Muscle of arm (tissue), 12 donors: Measurements from ENCODE around the gene PPP3CA. TPM values are rescaled to one million over a fixed set of nuclear protein-coding genes. Genes with fewer than 3 reads are reported as not detected.

Experiments used
- DNase-seq: peaks from one replicate; pipeline ENCODE4 v3.0.0-alpha.2; 2013
- polyA plus RNA-seq, 12 donors: library from polyadenylated mRNA; unstranded; fragments of 120-200 nt; gene quantifications; one replicate each; pipeline ENCODE4 v1.2.1, GENCODE V29; 2013; ENCODE audit not compliant: insufficient read length in 12 of 12

PPP3CA gene
- polyA plus RNA-seq, 12 donors, result 27.4 to 1,285 (median 33.7) TPM

DNA sequence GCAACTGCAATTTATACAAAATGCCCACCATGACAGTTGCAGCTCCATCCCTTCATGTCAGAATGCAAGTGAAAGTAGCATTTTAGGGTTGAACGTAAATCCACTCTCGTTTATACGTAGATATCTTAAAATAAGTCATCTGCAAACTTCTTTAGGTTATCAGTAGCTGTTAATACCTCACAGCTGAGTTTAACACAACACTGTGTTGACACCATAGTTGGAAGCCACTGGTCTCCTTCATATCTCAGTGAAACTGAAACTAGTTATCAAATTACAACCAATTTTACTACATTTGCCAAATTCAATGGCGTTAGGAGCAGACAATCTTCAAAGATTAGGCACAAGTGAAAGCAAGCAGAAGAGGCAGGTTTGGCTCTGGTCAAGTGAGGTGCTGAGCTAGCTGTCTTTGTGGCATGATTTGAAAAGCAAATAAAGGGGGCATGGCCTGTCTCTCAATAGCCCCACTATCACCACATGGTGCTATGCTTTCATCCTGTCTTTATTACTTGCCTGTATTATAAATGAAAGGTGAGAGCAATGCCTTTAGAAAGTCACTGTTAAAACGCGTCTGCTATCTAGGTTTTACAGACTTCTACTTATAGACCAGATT lies 12.3 kb downstream of the PPP3CA start:
- no peak for DNase-seq

DNA sequence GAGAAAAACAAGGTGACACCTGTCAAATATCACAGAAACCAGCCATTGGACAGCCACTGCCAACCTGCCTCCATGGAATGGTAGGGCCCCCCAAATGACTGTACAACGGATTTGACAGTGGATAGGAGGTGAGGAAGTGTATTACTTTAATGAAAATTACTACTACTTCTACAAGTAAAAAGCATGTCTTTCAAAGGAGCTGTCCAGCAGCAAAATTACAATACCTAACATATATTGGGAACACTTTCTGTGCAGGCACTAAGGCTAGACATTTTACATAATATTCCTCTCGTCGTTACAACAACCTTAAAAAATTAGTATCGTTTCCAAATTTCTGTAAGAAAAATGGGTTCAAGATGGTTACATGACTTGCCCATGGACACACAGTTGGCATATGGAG lies 14.9 kb downstream of the PPP3CA start:
- no peak for DNase-seq

DNA sequence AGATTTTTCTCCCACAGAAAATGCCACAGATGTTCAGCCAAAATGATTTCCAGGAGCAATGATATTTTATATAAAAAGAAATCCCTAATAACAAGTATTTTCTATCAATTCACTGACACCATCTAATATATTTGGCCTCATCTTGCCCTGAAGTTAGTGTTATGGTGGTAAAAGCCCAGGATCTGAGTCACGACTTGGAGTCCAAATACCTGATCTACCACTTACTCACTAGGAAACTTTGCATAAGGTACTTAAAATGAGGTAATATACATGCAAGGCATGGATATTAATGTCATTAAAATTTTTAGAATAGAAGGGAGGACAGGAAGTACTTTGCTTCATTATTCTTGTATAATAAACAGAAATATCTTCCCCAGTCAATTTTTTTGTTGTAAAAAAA lies 16.3 kb downstream of the PPP3CA start:
- no peak for DNase-seq

DNA sequence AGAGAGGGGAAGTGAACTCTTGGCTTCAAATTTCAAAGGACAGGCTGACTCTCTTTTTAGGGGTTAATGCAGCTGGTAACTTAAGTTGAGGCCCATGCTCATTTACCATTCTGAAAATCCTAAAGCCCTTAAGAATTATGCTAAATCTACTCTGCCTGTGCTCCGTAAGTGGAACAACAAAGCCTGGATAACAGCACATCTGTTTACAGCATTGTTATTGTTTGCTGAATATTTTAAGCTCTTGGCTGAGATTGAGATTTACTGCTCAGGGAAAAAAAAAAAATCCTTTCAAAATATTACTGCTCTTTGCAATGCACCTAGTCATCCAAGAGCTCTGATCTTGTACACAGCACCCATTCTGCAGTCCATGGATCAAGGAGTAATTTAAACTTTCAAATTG lies 17.7 kb downstream of the PPP3CA start:
- DNase-seq, result no peak

DNA sequence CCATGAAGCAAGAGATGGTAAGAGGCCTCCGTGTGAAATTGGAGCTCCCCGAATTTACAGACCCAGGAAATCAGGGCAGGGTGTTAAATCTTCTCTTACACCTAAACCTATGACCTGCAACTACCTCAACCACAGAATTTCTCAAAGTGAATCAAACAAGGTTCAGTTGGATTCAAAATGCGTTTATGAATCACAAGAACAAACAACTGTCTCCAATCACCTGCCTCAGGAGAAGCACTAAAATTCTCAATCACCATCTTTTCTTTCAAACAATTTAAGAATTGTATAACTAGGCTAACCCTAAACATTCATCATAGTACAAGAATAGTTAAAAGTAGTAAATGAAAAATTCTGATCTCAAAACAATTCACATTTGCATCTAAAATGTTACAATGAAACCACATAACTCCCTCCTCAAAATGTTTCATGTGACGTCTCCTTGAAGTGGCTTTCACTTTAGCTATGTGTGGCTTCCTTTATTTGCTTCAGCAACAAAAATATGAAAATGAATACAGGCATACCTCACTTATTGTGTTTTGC lies 19.2 kb downstream of the PPP3CA start:
- no peak for DNase-seq

DNA sequence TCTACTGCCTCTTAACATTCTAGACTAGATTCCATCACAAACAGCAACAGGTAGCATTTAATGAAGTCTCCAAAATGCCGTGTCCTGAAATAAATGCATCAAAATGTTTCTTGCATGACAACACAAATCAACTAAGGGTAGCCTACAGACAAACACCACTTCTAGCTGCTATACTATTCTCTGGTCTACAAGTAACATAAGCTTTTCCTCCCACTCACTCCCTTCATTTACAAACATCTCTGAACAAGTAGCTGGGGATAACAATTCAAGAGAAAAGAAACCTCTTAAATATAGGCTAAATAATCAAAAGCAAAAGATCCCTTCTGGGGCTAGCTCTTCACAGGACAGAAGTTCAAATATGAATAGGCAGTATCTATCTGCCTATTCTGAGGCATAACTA lies 20.8 kb downstream of the PPP3CA start:
- no peak for DNase-seq

DNA sequence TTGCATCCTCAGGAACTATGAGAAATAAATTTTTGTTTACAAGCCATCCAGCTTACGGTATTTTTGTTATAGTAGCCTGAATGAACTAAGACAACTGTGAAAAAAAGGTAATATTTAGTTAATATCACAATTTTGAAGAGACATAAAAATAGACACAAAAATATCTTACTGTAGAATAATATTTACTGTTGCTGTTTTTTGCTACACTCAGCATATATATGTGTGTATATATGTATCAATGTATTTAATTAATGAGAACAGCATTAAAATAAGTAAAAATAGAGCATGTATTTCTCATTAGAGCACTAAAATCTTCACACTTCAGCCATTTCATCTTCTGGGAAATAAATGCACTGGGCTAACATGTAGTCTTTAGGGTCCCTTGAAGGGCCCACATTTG lies 24.6 kb downstream of the PPP3CA start:
- no peak for DNase-seq

DNA sequence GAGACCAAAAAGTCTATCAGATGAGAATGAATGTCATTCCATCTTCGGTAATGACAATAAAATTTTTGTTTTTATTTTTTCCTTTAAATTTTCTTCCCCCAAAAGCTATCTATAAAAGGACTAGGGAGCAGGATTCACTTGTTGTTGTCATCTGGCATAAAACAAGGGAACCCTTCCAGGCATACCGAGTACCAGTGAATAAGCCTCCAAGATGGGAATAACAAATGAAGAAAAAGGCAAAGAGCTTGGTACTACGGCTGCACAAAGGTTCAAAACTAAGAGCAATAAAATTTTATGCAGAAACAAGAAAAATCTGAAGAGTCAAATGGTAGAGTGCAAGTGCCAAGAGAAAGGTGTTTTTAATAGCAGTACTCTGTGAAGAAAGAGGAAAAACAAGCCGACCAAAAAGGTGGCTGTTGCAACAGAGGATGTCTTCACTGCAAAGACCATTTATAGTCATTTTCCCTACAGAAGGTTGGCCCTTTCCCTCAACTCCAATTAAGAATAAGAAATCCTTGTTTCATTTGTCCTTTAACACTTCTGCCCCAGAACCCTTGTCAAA lies 25.8 kb downstream of the PPP3CA start:
- no peak for DNase-seq

DNA sequence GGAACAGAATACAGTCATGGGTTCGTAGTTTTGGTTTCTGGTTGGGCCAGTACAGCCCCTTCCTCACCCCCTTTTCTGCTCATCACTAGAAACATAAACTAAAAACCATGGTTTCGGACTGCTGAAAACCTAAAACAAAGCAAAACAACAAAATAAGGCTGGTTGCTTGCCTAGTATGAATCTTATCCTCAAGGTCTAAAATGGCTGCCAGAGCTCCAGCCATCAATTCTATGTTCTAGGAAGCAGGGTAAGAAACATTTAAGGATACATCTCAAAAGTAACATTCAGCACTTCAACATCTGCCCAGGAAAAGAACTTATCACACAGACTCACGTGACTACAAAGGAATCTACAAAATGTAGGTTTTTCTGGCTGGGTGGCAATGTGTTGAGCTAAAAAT lies 31.5 kb downstream of the PPP3CA start:
- no peak for DNase-seq

DNA sequence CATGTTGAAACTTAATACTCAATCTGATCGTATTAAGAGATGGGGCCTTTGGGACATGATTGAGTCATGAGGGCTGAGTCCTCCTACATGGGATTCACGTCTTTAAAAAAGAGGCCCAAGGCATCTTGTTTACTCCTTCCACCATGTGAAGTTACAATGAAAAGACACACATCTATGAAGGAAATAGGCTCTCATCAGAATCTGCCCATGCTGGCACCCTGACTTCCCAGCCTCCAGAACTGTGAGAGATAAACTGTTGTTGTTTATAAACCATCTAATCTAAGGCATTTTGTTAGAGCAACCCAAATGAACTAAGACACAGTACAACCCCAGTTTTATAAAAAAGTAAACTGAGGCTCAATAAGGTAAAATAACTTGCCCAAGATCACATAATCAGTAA lies 32.3 kb downstream of the PPP3CA start:
- DNase-seq, result no peak

DNA sequence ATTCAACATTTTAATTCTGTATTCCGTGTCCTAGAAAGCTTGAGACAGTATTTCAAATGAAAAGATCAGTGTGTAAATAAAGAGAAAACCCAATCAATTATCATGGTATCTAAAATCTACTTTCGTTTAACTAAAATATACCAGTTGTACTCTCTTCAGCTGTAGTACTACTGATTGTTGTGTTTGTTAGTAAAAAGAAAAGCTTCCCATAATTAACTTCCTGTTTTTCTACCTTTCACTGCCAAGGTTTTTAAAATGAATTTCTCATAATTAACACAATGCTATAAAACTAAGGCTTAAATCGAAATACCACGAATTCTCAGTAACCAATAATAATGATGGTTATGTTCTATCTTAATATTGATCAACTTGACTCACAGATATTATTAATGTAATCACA lies 37.4 kb downstream of the PPP3CA start:
- DNase-seq, result no peak

DNA sequence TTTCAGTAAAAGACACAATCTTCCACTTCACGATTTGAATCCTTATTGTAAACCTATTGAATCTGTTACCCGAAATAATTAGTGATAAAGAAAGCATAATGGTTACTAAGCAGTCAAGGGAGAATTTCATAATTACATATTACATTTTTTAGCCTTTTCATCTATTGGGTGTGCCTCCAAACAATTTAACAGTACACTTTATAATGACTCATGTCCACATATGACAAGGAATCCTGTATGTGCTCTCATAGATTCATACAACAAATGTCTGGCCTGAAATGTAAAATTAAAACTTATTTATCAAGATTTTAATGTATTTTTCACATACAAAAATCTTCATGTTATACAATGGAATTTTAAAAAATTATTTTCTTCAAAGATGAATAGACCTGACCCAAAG lies 39.4 kb downstream of the PPP3CA start:
- no peak for DNase-seq

DNA sequence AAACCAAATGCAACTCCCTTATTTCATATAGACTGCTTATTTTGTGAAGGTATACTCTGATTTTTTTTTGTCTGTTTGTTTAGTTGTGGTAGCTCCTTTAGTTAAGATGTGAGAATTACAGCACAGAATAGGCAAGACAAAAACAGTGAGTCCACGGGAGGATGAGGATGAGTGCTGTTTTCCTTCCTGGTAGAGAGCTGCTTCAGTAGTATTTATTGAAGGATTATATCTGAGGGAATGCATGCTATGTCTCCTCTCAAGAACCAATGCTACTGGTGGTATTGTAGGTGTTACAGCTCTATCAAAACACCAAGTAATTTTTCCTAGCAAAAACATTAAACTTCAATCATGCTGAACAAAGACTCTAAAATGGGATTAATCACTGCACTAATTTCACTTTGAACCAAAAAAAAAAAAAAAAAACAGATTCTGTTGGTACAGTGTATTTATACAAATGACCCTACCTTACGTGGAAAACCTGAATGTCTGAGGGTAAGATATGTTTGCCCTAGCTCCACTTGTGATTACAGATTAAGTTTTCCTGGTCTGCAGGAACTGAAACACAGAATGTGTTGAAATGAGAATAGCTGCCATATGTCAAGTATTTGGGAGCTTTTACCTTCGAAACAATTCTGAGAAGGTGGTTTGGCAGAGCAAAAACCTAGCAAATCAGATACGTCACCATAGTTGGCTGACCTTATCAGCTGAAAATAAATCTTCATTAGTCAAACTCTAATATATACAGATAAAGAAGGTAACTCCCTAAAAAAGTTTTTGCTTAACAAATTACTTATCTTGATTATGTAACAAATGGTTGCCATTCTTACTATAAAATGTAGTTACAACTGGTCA lies 40.3 kb downstream of the PPP3CA start:
- DNase-seq, result no peak

DNA sequence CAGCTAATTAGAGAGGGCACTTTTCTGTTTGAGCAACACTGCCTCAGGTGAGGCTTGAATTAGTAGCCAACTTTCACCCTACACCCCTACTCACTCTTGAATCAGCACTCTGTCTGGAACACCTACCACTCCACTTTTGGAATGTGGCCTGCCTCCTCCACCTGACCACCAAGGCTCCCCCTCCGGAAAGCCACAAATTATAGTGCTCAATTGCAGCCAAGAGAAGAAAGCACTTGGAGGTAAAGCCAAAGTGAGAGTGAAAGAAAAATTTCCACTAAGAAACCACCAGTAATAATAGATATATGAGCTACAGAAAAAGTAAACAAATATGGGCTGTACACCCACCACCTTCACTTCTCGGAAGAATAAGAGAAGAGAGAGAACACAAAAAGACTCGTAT lies 41.1 kb downstream of the PPP3CA start:
- DNase-seq, result no peak

DNA sequence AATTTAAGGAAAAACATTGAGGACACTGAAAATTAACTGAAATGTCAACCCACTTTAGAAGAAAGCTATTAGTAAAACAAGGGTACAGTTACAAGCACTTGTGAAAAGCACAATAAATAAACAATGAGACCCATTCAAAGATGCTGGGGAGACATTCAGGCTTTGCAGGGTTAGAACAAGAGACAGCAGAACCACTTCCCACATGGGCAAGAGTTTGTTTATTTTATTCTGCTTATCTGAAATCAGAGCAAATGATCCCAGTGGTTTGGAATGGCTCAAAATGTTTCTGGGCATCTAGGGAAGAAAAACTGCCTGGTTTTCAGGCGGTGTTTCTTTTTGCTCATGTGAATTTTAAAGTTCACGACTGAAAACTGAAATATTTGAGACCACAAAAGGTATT lies 42.4 kb downstream of the PPP3CA start:
- no peak for DNase-seq

DNA sequence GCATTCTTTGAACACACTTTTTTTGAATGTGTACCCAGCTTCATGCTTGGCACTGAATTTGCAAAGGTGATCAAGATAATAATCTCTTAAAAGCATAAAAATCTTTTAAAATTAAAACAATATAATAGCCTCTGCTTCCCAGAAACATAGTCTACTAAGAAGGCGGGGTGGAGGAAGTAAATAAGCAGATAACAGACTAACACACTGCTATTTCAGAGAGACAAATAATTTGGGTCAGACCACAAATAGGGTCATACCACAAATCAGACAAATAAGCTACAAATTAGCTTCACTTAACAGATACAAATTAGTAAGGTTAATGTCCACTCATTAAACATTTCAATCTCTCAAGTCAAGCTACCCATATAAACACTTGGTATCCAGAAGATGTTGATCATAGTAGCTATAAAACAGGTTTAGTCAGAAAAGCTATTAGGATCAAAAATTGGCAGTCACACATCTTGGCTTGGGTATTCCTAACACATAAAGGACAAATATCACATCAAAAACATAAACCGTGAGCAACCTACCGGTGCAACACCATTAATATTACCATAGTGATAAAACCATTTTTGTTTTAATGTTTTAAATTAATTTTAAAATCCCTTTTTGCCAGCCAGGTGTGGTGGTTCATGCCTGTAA lies 47.3 kb downstream of the PPP3CA start:
- no peak for DNase-seq

DNA sequence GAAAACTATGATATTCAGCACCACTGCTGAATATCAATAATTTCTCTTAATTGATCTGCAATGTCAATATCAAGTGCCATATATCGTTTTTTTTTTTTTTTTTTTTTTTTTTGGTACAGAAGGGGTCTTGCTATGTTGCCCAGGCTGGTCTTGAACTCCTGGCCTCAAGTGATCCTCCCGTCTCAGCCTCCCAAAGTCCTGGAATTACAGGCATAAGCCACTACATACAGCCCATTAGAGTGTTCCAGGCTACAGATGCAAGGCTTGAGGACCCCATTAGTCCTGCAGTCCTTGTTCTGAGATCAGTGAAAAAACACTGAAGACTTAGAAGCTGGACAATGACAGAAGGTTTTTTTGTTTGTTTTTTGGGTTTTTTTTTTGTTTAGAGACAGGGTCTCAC lies 48.3 kb downstream of the PPP3CA start:
- DNase-seq, result no peak

DNA sequence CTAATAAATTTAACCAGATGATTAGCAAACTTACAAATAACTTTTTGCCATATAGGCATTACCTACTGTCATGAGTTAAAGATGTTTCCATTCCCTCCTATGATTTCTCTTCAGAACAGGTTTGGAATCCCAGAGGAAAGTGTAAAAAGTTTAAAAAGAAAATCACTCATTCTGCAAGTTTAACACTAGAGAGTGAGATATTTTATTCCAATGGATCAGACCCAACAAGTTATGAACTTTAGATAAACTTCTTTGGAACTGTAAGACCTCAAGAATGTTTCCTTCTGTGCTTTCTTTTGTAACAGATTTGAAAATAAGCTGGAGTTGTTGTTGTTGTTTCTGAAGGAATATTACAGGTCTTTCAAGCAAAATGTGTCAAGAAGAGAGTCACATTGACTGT lies 51.6 kb downstream of the PPP3CA start:
- DNase-seq, result no peak

DNA sequence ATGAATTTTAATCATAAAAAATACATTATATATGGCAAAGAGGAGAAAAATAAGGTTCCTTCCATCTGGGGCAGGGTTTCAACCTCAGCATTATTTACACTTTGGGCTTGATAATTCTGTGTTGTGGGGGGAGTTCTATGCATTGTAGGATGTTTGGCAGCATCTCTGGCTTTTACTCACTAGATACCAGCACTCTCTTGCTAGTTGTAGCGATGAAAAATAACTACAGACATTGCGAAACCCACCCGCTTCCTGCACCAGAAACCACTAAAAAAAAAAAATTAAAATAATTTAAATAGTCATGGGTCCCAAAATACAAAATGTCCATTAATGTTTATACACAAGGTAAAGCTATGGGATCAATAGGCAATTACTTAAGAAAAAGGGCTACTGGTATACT lies 52.7 kb downstream of the PPP3CA start:
- DNase-seq, result no peak

DNA sequence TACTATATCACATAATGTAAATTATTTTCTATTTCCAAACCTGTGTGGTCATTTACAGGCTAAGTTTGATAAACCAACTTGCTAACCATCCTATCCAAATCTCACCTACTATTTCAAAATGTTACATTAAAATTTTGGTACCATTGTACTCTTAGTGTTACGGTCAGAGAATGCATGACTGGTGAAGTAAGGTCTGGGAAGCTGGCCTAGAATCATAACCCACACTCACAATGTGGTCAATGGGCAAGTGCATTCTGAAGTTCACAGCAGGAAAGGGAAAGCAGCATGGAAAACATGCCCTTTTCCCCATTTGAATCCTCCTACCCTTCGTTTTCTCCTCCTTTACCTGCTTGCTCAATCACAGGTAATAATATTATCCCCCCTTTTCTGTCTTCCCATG lies 54.4 kb downstream of the PPP3CA start:
- no peak for DNase-seq

DNA sequence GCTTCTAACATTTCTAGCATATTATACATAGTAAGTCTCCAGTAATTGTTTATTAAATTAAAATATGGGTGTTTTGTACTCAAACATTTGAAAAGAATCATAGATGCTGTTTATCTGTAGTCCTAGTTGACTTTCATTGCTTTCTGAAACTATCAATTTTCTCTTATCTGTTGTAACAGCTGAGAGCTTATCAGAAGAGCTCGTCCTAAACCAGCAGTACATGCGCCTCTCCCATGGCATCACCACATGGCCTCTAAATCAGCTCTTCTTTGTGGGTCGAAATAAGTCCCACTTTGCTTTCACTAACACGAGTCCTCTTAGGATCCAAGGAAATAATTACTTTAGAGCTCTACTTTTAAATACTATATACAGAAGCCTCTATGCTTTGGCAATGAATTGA lies 55.1 kb downstream of the PPP3CA start:
- DNase-seq, result no peak

DNA sequence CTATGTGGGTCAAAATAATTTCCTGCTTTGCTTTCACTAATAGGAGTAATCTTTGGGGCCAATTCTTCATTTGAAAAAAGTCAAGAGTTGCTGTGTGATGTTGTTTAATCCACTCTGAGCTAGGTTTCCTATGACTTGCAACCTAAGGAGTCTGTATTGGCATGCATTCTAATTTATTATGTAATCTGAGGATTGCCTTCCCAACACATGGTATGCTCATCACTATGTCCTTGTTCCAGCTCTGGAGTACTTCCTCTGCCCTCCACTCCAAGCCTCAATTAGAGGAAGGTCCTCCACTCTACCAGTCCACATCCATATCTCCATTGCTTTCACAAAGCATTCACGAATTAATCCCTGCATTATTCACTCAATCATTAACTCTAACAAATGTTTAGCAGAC lies 56.1 kb downstream of the PPP3CA start:
- no peak for DNase-seq

DNA sequence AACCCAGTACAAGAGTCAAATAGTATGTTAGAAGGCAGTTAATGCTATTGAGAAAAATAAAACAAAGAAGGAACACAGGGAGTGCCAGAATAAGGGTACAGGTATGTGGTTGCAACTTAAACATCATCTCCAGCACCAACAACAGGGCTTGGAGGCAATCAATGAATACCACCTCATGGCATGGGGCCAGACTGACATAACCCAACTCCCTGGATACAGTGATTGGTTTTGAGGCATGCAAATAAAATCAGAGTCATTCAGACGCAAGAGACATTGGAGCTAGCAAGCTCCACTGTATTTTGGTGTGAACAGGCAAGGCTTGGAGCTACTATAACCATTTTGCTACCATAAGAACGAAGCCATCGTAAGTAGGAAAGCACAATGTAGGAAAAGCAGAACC lies 56.7 kb downstream of the PPP3CA start:
- DNase-seq, result no peak
